Prostate gland (tissue), 2 donors: Measurements from ENCODE around the gene NOXA1. TPM values are rescaled to one million over a fixed set of nuclear protein-coding genes. Genes with fewer than 3 reads are reported as not detected.
A peak's percentile ranks its signal among the peaks of the same experiment; 100 is the strongest.

Experiments used
- DNase-seq: peaks from one replicate; pipeline ENCODE4 v3.0.0-alpha.2; 2019; ENCODE audit warnings: low spot score
- H3K27ac ChIP-seq, 2 donors: fragments of 200-600 bp; sonication (generic); 2 replicates each; pipeline ENCODE4 v1.5.1; 2017 to 2019
- H3K27me3 ChIP-seq: fragments of 200-600 bp; sonication (generic); replicated peaks from 2 replicates; pipeline ENCODE4 v1.5.1; 2019; ENCODE audit not compliant: insufficient read depth
- H3K36me3 ChIP-seq, 2 donors: fragments of 200-600 bp; sonication (generic); 1 replicate in 1 of 2; 2 replicates in 1 of 2; pipeline versions ENCODE4 v1.5.1 to v1.8.1; 2017 to 2019
- H3K4me1 ChIP-seq: fragments of 200-600 bp; sonication (generic); replicated peaks from 2 replicates; pipeline ENCODE4 v1.5.1; 2019
- H3K4me3 ChIP-seq, 2 donors: fragments of 200-600 bp; sonication (generic); 2 replicates each; pipeline ENCODE4 v1.5.1; 2017 to 2019
- H3K9me3 ChIP-seq: fragments of 200-600 bp; sonication (generic); 2 replicates; pipeline ENCODE4 v1.5.1; 2017
- CTCF ChIP-seq, 4 experiments: fragments of 200-600 bp in 2 of 4; fragments of 450-650 bp in 2 of 4; sonication (generic) in 2 of 4; IDR thresholded peaks; 1 replicate in 3 of 4; 2 replicates in 1 of 4; pipeline ENCODE4 v1.5.1; 2016 to 2019; ENCODE audit warnings: antibody characterized with exemption in 4 of 4, mild to moderate bottlenecking in 2 of 4, moderate library complexity in 2 of 4
- POLR2A ChIP-seq: fragments of 450-650 bp; IDR thresholded peaks from one replicate; pipeline ENCODE4 v1.6.1; 2016; ENCODE audit warnings: antibody characterized with exemption, mild to moderate bottlenecking
- POLR2AphosphoS5 ChIP-seq: sonication (generic); formaldehyde crosslinking; IDR thresholded peaks from one replicate; pipeline ENCODE4 v1.6.1; 2017; ENCODE audit warnings: antibody characterized with exemption
- WGBS: methylation state at CpG from one replicate; pipeline ENCODE4 v1.1.5; 2018; 5-methylcytosine and 5-hydroxymethylcytosine counted together
- intact Hi-C: fragments of 100-400 bp; cut with DNase I; formaldehyde crosslinking; loops from one replicate; pipeline ENCODE4 v1.14.2; 2022
- total RNA-seq, 2 donors: library from RNA; depleted of rRNA; stranded (reverse); fragments of >200 nt; gene quantifications; one replicate each; pipeline ENCODE4 v1.1.0, GENCODE V29; 2016

NOXA1 gene
- total RNA-seq, 2 donors from 2014 or later, result 7.5 to 17.1 TPM

- no peak for TF ChIP-seq POLR2AphosphoS5
- TF ChIP-seq POLR2A, result no peak
- no peak for TF ChIP-seq CTCF (IDR thresholded peaks at IDR 0.05)
- Histone ChIP-seq H3K9me3 (no peaks in the 10 kb centered on the region), H3K27me3 (no peaks in the 10 kb centered on the region), H3K36me3 (no peaks in the 10 kb centered on the region), H3K27ac (no peak overlapping the region), H3K4me1 (no peaks in the 10 kb centered on the region), H3K4me3 (no peak overlapping the region)
- WGBS, result 91% methylated on average over 14 of the region's 14 CpGs
- no peak for DNase-seq
- intact Hi-C loops, result no loop called here
Observed at GRCh38 chr9:137444106-137444790, 21.1 kb downstream of the NOXA1 start.

GRCh38 chr9:137445275-137445807 is 22.1 kb downstream of the NOXA1 start:
- no peaks in the 10 kb centered on the region for H3K27me3 ChIP-seq
- peak; percentile 56 to 88 (median 76) for TF ChIP-seq CTCF (IDR thresholded peaks at IDR 0.05)
- no peak for TF ChIP-seq POLR2AphosphoS5
- H3K27ac ChIP-seq, result no peak overlapping the region
- H3K36me3 ChIP-seq, result no peaks in the 10 kb centered on the region
- H3K4me1 ChIP-seq, result no peaks in the 10 kb centered on the region
- intact Hi-C loops, result no loop called here
- no peaks in the 10 kb centered on the region for H3K9me3 ChIP-seq
- 21% methylated on average over 14 of the region's 14 CpGs for WGBS
- DNase-seq, result peak; percentile 64
- H3K4me3 ChIP-seq, result no peak overlapping the region

- 40% methylated on average over 17 of the region's 19 CpGs for WGBS
- no peaks in the 10 kb centered on the region for H3K4me1 ChIP-seq
- H3K9me3 ChIP-seq, result no peaks in the 10 kb centered on the region
- no peaks in the 10 kb centered on the region for H3K27me3 ChIP-seq
- no peak overlapping the region for H3K4me3 ChIP-seq
- H3K36me3 ChIP-seq, result no peaks in the 10 kb centered on the region
- no peak overlapping the region for H3K27ac ChIP-seq
- intact Hi-C loops, result no loop called here
- TF ChIP-seq POLR2A (no peak), POLR2AphosphoS5 (no peak), CTCF (IDR thresholded peaks at IDR 0.05) (no peak)
- DNase-seq, result no peak
Observed at GRCh38 chr9:137445930-137446431, 22.8 kb downstream of the NOXA1 start.

- TF ChIP-seq CTCF (IDR thresholded peaks at IDR 0.05), result no peak
- no peak for TF ChIP-seq POLR2AphosphoS5
- TF ChIP-seq POLR2A, result no peak
- intact Hi-C loops, result no loop called here
- no peak for DNase-seq
- Histone ChIP-seq H3K27me3 (no peaks in the 10 kb centered on the region), H3K36me3 (no peaks in the 10 kb centered on the region), H3K9me3 (no peaks in the 10 kb centered on the region), H3K4me3 (no peak overlapping the region), H3K27ac (no peak overlapping the region), H3K4me1 (no peaks in the 10 kb centered on the region)
- WGBS, result 73% methylated on average over 21 of the region's 21 CpGs
Observed at GRCh38 chr9:137446851-137447471, 23.8 kb downstream of the NOXA1 start.
